HepG2 (cell line): ENCODE data around the gene INSIG2. TPM values are rescaled to one million over a fixed set of nuclear protein-coding genes. Genes with fewer than 3 reads are reported as not detected.

Experiments
- BRCA1 ChIP-seq: sonication (generic); formaldehyde crosslinking; IDR thresholded peaks from 2 replicates; pipeline ENCODE4 v1.4.0; 2020; ENCODE audit warnings: missing genetic modification reagents
- KDM2A ChIP-seq: sonication (generic); formaldehyde crosslinking; IDR thresholded peaks from 2 replicates; pipeline ENCODE4 v1.4.0; 2020; ENCODE audit warnings: low read depth, missing genetic modification reagents, borderline replicate concordance
- KLF6 ChIP-seq: IDR thresholded peaks from 2 replicates; pipeline ENCODE4 v1.8.0; 2016; ENCODE audit warnings: missing biosample characterization, missing genetic modification reagents
- MXD4 ChIP-seq: IDR thresholded peaks from 2 replicates; pipeline ENCODE4 v1.6.1; 2016; ENCODE audit warnings: mild to moderate bottlenecking, missing biosample characterization, missing genetic modification reagents
- ONECUT2 ChIP-seq: sonication (generic); formaldehyde crosslinking; IDR thresholded peaks from 2 replicates; pipeline ENCODE4 v1.4.0; 2020; ENCODE audit warnings: missing genetic modification reagents
- PTBP1 ChIP-seq: fragments of 200-400 bp; formaldehyde crosslinking; IDR thresholded peaks from 2 replicates; pipeline ENCODE4 v1.6.1; 2018; ENCODE audit warnings: low read length, low read depth; ENCODE audit not compliant: poor library complexity, severe bottlenecking
- SRF ChIP-seq: IDR thresholded peaks from 2 replicates; pipeline ENCODE4 v1.6.1; 2011; ENCODE audit warnings: mild to moderate bottlenecking, low read depth, low read length, moderate library complexity
- SUZ12 ChIP-seq: fragments of 150-350 bp; IDR thresholded peaks from 2 replicates; pipeline ENCODE4 v1.6.1; 2014; ENCODE audit warnings: low read depth, low read length
- TFAP4 ChIP-seq: sonication (generic); IDR thresholded peaks from 2 replicates; pipeline ENCODE4 v1.6.1; 2016; ENCODE audit warnings: low read depth, borderline replicate concordance
- TFDP2 ChIP-seq: sonication (generic); formaldehyde crosslinking; IDR thresholded peaks from 2 replicates; pipeline ENCODE4 v1.4.0; 2020; ENCODE audit warnings: missing genetic modification reagents
- TRIM24 ChIP-seq: sonication (generic); formaldehyde crosslinking; IDR thresholded peaks from 2 replicates; pipeline ENCODE4 v1.8.0; 2022; ENCODE audit warnings: mild to moderate bottlenecking, missing genetic modification reagents
- ZFP36L1 ChIP-seq: sonication (generic); formaldehyde crosslinking; IDR thresholded peaks from 2 replicates; pipeline ENCODE4 v1.8.0; 2022; ENCODE audit warnings: mild to moderate bottlenecking, missing genetic modification reagents, moderate library complexity
- ZNF121 ChIP-seq: sonication (generic); formaldehyde crosslinking; IDR thresholded peaks from 2 replicates; pipeline ENCODE4 v1.5.0; 2020; ENCODE audit warnings: mild to moderate bottlenecking, missing genetic modification reagents
- ZNF317 ChIP-seq: sonication (generic); formaldehyde crosslinking; IDR thresholded peaks from 2 replicates; pipeline ENCODE4 v1.5.0; 2020; ENCODE audit warnings: mild to moderate bottlenecking, missing genetic modification reagents
- ZNF350 ChIP-seq: sonication (generic); formaldehyde crosslinking; IDR thresholded peaks from 2 replicates; pipeline ENCODE4 v1.4.0; 2020; ENCODE audit warnings: mild to moderate bottlenecking, low read depth, missing genetic modification reagents, borderline replicate concordance
- ZNF549 ChIP-seq: sonication (generic); formaldehyde crosslinking; IDR thresholded peaks from 2 replicates; pipeline ENCODE4 v1.5.0; 2020; ENCODE audit warnings: missing genetic modification reagents
- ZNF614 ChIP-seq: IDR thresholded peaks from 2 replicates; pipeline ENCODE4 v1.6.1; 2018; ENCODE audit warnings: missing biosample characterization, missing genetic modification reagents, inconsistent platforms, borderline replicate concordance
- ZNF629 ChIP-seq: sonication (generic); formaldehyde crosslinking; conservative IDR thresholded peaks from 2 replicates; pipeline ENCODE4 v1.5.0; 2020; ENCODE audit warnings: missing genetic modification reagents
- polyA plus RNA-seq, 8 experiments: library from polyadenylated mRNA; depleted of rRNA in 3 of 8; stranded (reverse) in 7 of 8; unstranded in 1 of 8; fragments of >200 nt; fragmentation: Illumina TruSeq in 4 of 8; extraction: Trizol in 4 of 8; gene quantifications; 2 replicates each; pipeline versions ENCODE4 v1.2.1 to v1.2.3, GENCODE V29; 2011 to 2016; ENCODE audit warnings: low read depth in 4 of 8, missing spikeins in 1 of 8, mixed read lengths in 1 of 8; ENCODE audit not compliant: insufficient read depth in 1 of 8
- total RNA-seq, 5 experiments: library from RNA; depleted of rRNA; stranded (reverse); fragments of >200 nt; fragmentation: Illumina TruSeq; extraction: Trizol; gene quantifications; 2 replicates each; pipeline ENCODE4 v1.2.3, GENCODE V29; 2016; ENCODE audit warnings: low read depth in 1 of 5
- TF ChIP-seq, protein P1 (sequence below): IDR thresholded peaks from 2 replicates; pipeline ENCODE4 v1.6.1; 2016; ENCODE audit warnings: low read depth, borderline replicate concordance
- TF ChIP-seq, protein P2 (sequence below): sonication (generic); formaldehyde crosslinking; IDR thresholded peaks from 2 replicates; pipeline ENCODE4 v1.9.0; 2022; ENCODE audit warnings: missing genetic modification reagents, mild to moderate bottlenecking, borderline replicate concordance
- TF ChIP-seq, protein P3 (sequence below): sonication (generic); formaldehyde crosslinking; IDR thresholded peaks from 2 replicates; pipeline ENCODE4 v1.4.0; 2020; ENCODE audit warnings: mild to moderate bottlenecking, missing genetic modification reagents

Gene INSIG2
- total and polyA plus RNA-seq, 2 of the 13 experiments (the other 11 are each of a cell fraction or from before 2014, with no cell fraction given) = 73.5 to 481 TPM

DNA sequence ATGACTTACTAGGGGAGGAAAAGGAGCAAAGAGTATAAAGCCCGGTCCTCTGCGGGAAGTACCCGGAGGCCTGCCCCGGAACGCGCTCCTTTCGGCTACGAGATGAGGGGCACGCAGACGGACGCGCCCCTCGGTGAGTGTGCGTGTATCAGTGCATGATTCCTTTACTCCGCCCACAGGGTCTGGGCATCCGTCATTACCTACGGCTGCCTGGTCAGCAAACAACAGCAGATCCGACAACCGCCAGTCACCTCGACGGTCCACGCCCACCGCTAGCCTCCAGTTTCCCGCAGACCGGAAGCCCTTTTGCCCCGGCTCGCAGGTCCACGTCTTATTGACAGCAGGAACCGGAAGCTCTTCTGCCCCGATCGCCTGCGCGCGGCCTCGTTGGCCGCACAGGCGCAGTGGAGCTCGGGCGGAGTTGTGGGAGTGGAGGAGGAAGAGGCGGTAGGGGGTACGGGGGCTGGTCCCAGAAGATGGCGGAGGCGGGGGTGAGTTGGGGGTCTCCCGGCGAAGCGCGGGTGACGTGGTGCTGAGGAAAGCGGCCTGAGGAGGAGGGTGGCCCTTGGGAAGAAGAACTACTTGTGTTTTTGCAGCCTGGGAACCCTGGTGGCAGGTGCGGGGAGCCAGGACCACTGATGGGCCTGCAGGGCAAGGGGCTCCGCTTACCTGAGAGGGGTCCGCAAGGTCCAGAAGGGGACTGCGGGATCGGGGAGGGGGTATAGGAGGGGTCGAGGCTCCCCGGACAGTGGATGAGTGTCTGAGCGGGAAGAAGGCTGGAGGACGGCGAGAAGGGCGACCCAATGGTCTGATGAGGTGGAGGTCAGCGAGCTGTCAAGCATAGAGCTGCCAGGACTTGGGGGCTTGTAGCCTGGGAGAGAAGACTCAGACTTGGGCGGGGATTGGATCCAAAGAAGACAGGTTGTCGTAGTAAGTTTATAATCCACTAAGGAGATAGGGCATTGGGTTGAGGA is at the start of gene INSIG2 (continued):
- TF ChIP-seq ZNF317 (CRISPR knock-in tag) = peak; percentile 37
- TF ChIP-seq, protein P1, sequence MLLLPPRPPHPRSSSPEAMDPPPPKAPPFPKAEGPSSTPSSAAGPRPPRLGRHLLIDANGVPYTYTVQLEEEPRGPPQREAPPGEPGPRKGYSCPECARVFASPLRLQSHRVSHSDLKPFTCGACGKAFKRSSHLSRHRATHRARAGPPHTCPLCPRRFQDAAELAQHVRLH (CRISPR knock-in tag) = peak; percentile 73; the same call in 1 of the 2 replicates
- TF ChIP-seq ZNF350 (CRISPR knock-in tag) = peak; percentile 94
- TF ChIP-seq SRF = no peak
- TF ChIP-seq BRCA1 = peak; percentile 56; the same call in 1 of the 2 replicates
- peak; percentile 33; the same call in 1 of the 2 replicates for TF ChIP-seq ONECUT2 (CRISPR knock-in tag)
- peak; percentile 73; the same call in 1 of the 2 replicates for TF ChIP-seq KDM2A (CRISPR knock-in tag)
- TF ChIP-seq, protein P2, sequence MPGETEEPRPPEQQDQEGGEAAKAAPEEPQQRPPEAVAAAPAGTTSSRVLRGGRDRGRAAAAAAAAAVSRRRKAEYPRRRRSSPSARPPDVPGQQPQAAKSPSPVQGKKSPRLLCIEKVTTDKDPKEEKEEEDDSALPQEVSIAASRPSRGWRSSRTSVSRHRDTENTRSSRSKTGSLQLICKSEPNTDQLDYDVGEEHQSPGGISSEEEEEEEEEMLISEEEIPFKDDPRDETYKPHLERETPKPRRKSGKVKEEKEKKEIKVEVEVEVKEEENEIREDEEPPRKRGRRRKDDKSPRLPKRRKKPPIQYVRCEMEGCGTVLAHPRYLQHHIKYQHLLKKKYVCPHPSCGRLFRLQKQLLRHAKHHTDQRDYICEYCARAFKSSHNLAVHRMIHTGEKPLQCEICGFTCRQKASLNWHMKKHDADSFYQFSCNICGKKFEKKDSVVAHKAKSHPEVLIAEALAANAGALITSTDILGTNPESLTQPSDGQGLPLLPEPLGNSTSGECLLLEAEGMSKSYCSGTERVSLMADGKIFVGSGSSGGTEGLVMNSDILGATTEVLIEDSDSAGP (CRISPR knock-in tag) = peak; percentile 88
- TF ChIP-seq TRIM24 (CRISPR knock-in tag) = no peak
- peak; percentile 71 for TF ChIP-seq TFDP2
- peak; percentile 70; the same call in 1 of the 2 replicates for TF ChIP-seq TFAP4
- peak; percentile 32 for TF ChIP-seq KLF6 (CRISPR knock-in tag)
- no peak for TF ChIP-seq PTBP1
- TF ChIP-seq ZNF614 (CRISPR knock-in tag) = peak; percentile 93; the same call in 1 of the 2 replicates
- TF ChIP-seq, protein P3, sequence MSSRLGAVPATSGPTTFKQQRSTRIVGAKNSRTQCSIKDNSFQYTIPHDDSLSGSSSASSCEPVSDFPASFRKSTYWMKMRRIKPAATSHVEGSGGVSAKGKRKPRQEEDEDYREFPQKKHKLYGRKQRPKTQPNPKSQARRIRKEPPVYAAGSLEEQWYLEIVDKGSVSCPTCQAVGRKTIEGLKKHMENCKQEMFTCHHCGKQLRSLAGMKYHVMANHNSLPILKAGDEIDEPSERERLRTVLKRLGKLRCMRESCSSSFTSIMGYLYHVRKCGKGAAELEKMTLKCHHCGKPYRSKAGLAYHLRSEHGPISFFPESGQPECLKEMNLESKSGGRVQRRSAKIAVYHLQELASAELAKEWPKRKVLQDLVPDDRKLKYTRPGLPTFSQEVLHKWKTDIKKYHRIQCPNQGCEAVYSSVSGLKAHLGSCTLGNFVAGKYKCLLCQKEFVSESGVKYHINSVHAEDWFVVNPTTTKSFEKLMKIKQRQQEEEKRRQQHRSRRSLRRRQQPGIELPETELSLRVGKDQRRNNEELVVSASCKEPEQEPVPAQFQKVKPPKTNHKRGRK = no peak
- TF ChIP-seq ZNF549 (CRISPR knock-in tag) = no peak
- TF ChIP-seq ZFP36L1 = no peak
- peak; percentile 36; the same call in 1 of the 2 replicates for TF ChIP-seq ZNF629
- TF ChIP-seq MXD4 (CRISPR knock-in tag) = peak; percentile 94
- no peak for TF ChIP-seq SUZ12
- no peak for TF ChIP-seq ZNF121
